Tibial nerve (tissue), 4 donors: Measurements from ENCODE around the gene SLC43A2. TPM values are rescaled to one million over a fixed set of nuclear protein-coding genes. Genes with fewer than 3 reads are reported as not detected.
"Not testable (repeated sequence)": the region's sequence is repeated elsewhere in the genome, so short reads cannot be mapped to it uniquely, and the experiment has no call there.

ENCODE experiments used
- DNase-seq, 2 donors: peaks; one replicate each; pipeline ENCODE4 v3.0.0-alpha.2; 2019; ENCODE audit warnings: low spot score in 2 of 2
- H3K27ac ChIP-seq, 4 donors: fragments of 200-600 bp; sonication (generic) in 3 of 4; one replicate each; pipeline ENCODE4 v1.5.1; 2017 to 2019; ENCODE audit warnings: mild to moderate bottlenecking in 1 of 4
- H3K27me3 ChIP-seq, 2 donors: fragments of 200-600 bp; sonication (generic) in 1 of 2; one replicate each; pipeline versions ENCODE4 v1.5.1 to v1.6.0; 2017 to 2019
- H3K36me3 ChIP-seq, 3 donors: fragments of 200-600 bp; sonication (generic); one replicate each; pipeline ENCODE4 v1.5.1; 2018 to 2019
- H3K4me1 ChIP-seq, 4 donors: fragments of 200-600 bp; sonication (generic) in 3 of 4; one replicate each; pipeline ENCODE4 v1.5.1; 2017 to 2019
- H3K4me3 ChIP-seq, 4 donors: fragments of 200-600 bp; sonication (generic) in 3 of 4; one replicate each; pipeline ENCODE4 v1.5.1; 2017 to 2019; ENCODE audit warnings: mild to moderate bottlenecking in 1 of 4, moderate library complexity in 1 of 4
- H3K9me3 ChIP-seq, 4 donors: fragments of 200-600 bp; sonication (generic) in 3 of 4; one replicate each; pipeline ENCODE4 v1.5.1; 2017 to 2019
- EP300 ChIP-seq, 2 donors: sonication (generic); formaldehyde crosslinking; IDR thresholded peaks; one replicate each; pipeline ENCODE4 v1.6.1; 2017; ENCODE audit warnings: antibody characterized with exemption in 2 of 2, mild to moderate bottlenecking in 1 of 2
- POLR2A ChIP-seq, 2 donors: fragments of 450-650 bp; IDR thresholded peaks; one replicate each; pipeline ENCODE4 v1.6.1; 2017; ENCODE audit warnings: antibody characterized with exemption in 2 of 2, mild to moderate bottlenecking in 2 of 2, moderate library complexity in 2 of 2
- WGBS, 2 donors: methylation state at CpG; one replicate each; pipeline ENCODE4 v1.1.5; 2018; 5-methylcytosine and 5-hydroxymethylcytosine counted together
- total RNA-seq, 4 donors: library from RNA; depleted of rRNA; stranded (reverse); fragments of >200 nt; gene quantifications; one replicate each; pipeline ENCODE4 v1.1.0, GENCODE V29; 2016
- TF ChIP-seq, protein P1 (sequence below), 5 experiments: fragments of 200-600 bp in 3 of 5; fragments of 450-650 bp in 2 of 5; sonication (generic) in 3 of 5; IDR thresholded peaks; one replicate each; pipeline ENCODE4 v1.5.1; 2016 to 2019; ENCODE audit warnings: antibody characterized with exemption in 5 of 5, mild to moderate bottlenecking in 3 of 5, moderate library complexity in 2 of 5

The SLC43A2 gene
- total RNA-seq, 4 donors from 2014 or later: 10.3 to 26.1 (median 14.1) TPM

DNA sequence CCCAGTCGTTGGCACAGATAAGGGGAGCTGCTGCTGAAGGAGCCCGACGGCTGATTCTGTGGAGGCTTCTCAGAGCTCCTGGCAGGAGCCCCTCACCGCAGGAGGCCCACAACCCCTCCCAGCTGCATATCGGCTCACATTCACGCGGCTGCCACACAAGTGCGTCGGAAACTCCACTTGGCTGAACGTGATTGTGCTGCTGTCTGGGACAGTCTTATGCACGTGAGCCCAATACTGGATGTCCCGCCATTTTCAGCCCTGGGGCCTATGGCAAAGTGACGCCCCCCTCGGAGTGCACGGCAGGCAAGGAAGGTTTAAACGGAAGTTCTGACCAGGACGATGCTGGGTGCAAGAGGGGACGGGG lies 57.3 kb downstream of the SLC43A2 start:
- no peak for TF ChIP-seq EP300 (IDR thresholded peaks at IDR 0.05)
- no peak overlapping the region for H3K4me3 ChIP-seq
- DNase-seq: no peak
- H3K36me3 ChIP-seq: no peaks in the 10 kb centered on the region
- no peaks in the 10 kb centered on the region for H3K27me3 ChIP-seq
- 77 to 82% methylated on average over 18 of the region's 18 CpGs for WGBS, 2 donors
- H3K27ac ChIP-seq: no peak overlapping the region
- peaks cover 0 to 36% (median 14%) of the 10 kb centered on the region in 4 donors for H3K4me1 ChIP-seq
- H3K9me3 ChIP-seq: no peaks in the 10 kb centered on the region

DNA sequence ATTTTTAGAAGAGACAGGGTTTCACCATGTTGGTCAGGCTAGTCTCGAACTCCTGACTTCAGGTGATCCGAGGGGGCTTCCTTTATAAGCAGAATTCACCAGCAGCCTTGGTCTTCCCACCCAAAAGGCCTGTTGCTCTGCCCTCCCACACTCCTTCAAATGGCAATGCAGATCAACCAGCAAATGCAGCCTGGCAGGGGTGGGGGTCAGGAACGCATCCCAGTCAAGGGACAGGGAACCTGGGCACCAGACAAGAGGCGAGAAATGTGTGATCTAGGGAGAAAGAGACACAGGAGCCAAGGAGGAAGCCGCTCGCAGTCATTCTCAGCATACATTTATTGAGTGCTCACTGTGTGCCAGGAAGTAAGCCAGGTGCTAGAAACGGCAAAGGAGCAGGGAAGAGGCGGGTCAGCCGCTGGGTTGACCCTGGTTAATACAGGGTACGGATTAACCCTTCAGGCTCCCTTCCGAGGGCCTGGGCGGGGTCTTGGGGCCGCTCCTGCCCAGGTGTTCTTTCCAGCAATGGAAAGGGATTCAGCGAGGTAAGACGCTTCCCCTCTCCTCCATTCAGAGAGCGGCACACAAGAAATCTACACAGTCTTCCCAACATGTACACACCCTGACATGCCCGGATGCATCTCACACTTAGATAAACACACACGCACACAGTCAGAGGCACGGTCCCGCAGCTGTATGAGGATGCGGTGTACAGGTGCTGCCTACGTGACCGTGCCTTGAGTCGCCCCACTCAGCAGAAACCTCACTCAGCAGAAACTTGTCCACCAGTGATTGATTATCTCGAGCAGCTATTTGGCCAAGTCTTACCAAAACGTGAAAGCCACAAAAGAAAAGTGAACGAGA lies 59.5 kb downstream of the SLC43A2 start:
- H3K9me3 ChIP-seq: no peaks in the 10 kb centered on the region
- no peak overlapping the region for H3K27ac ChIP-seq
- WGBS, 2 donors: 62 to 64% methylated on average over 27 of the region's 27 CpGs
- no peaks in the 10 kb centered on the region for H3K27me3 ChIP-seq
- TF ChIP-seq POLR2A (IDR thresholded peaks at IDR 0.05) (no peak), EP300 (IDR thresholded peaks at IDR 0.05) (no peak)
- TF ChIP-seq, protein P1, sequence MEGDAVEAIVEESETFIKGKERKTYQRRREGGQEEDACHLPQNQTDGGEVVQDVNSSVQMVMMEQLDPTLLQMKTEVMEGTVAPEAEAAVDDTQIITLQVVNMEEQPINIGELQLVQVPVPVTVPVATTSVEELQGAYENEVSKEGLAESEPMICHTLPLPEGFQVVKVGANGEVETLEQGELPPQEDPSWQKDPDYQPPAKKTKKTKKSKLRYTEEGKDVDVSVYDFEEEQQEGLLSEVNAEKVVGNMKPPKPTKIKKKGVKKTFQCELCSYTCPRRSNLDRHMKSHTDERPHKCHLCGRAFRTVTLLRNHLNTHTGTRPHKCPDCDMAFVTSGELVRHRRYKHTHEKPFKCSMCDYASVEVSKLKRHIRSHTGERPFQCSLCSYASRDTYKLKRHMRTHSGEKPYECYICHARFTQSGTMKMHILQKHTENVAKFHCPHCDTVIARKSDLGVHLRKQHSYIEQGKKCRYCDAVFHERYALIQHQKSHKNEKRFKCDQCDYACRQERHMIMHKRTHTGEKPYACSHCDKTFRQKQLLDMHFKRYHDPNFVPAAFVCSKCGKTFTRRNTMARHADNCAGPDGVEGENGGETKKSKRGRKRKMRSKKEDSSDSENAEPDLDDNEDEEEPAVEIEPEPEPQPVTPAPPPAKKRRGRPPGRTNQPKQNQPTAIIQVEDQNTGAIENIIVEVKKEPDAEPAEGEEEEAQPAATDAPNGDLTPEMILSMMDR (IDR thresholded peaks at IDR 0.05): no peak
- peaks cover 0 to 15% (median 4%) of the 10 kb centered on the region in 4 donors for H3K4me1 ChIP-seq
- DNase-seq: no peak
- H3K36me3 ChIP-seq: no peaks in the 10 kb centered on the region
- H3K4me3 ChIP-seq: no peak overlapping the region

DNA sequence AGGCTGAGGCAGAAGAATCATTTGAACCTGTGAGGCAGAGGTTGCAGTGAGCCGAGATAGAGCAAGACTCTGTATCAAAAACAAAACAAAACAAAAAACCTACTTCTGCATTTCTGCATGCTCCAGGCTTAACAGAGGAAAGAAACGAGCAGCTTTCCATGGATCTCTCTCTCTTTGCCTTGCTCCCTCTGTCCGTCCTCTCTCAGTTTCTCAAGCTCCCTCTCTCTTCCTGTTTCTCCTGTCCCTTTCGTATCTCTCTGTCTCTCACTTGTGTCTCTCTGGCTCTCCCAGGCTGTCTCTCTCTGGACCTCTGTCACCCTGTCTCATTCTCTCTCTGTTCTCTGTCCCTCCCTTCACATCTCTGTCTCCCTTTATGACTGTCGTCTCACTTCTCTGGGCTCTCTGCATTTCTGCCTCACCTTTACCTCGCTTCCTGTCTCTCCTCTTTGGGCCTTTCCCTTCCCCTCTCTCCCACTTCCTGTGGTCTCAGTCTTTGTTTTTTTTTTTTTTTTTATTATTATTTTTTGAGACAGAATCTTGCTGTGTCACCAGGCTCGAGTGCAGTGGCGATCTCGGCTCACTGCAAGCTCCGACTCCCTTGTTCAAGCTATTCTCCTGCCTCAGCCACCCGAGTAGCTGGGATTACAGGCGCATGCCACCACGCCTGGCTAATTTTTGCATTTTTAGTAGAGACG lies 62.0 kb downstream of the SLC43A2 start:
- H3K4me1 ChIP-seq: peaks cover 0 to 9% (median 3%) of the 10 kb centered on the region in 4 donors
- no peaks in the 10 kb centered on the region for H3K36me3 ChIP-seq
- no peak overlapping the region for H3K4me3 ChIP-seq
- no peak for DNase-seq
- H3K9me3 ChIP-seq: no peaks in the 10 kb centered on the region
- WGBS, 2 donors: 57 to 60% methylated on average over 14 of the region's 14 CpGs
- H3K27me3 ChIP-seq: no peaks in the 10 kb centered on the region
- TF ChIP-seq EP300 (IDR thresholded peaks at IDR 0.05) (no peak), POLR2A (IDR thresholded peaks at IDR 0.05) (no peak)
- TF ChIP-seq, protein P1 (IDR thresholded peaks at IDR 0.05): no peak
- no peak overlapping the region for H3K27ac ChIP-seq

DNA sequence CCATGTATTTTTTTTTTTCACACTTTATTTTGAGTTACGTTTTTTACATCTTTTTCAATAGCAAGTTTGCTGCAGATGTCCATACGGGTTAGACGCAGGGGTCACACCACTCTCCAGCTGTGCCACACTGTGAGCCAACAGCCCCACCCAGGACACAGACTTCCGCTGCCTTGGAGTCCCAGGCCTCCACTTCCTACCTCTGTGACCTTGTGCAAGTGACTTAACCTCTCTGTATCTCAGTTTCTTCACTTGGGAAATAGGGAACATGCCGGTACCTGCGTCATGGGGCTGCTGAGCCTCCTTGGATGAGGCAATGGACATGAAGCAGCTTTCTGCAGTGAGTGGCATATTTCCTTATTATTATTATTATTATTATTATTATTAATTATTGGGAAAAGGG lies 62.8 kb downstream of the SLC43A2 start:
- Histone ChIP-seq H3K4me3 (no peak overlapping the region), H3K9me3 (no peaks in the 10 kb centered on the region), H3K27me3 (no peaks in the 10 kb centered on the region), H3K4me1 (peaks cover 0 to 17% (median 10%) of the 10 kb centered on the region in 4 donors), H3K36me3 (no peaks in the 10 kb centered on the region), H3K27ac (no peak overlapping the region)
- TF ChIP-seq EP300 (IDR thresholded peaks at IDR 0.05): no peak
- no peak for TF ChIP-seq POLR2A (IDR thresholded peaks at IDR 0.05)
- TF ChIP-seq, protein P1 (IDR thresholded peaks at IDR 0.05): no peak
- DNase-seq: no peak
- WGBS, 2 donors: 46 to 56% methylated on average over 6 of the region's 6 CpGs

DNA sequence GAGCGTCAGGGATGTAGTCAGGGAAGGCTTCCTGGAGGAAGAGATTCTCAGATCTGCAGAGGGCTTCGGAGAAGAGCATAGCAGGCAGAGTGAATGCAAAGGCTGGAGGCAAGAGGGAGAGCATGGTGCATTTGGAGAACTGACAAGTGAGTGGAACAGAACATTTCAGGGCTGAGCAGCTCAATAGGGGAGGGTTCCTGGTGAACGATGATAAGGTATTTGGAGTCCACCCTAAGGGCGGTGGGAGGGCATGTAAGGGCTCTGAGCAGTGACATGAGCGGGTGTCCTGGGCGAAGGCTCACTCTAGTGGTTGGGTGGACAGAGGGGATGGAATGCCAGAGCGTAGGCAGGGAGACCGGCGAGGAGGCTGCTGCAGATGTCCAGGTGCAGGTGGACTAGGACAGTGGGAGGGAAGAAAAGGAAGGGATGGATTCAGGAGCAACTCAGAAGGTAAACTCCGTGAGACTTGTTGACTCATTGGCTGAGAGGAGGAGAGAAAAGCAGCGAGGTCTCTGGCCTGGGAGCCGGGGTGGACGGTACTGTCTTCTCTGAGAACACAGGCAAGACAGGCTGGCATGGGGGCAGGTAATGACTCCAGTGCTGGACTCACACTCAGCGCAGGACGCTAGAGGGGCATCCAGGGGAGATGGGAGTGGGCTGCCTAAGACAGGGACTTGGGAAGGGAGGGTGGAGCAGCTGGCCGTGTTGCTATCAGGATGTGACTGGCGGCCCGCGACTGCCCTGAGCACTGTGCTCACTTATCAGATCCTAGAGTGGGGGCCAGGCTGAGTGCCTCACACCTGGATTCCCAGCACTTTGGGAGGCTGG lies 64.6 kb downstream of the SLC43A2 start:
- H3K4me1 ChIP-seq: peaks cover 0 to 35% (median 29%) of the 10 kb centered on the region in 4 donors
- H3K27ac ChIP-seq: no peak overlapping the region
- 73 to 74% methylated on average over 19 of the region's 19 CpGs for WGBS, 2 donors
- H3K27me3 ChIP-seq: no peaks in the 10 kb centered on the region
- TF ChIP-seq, protein P1 (IDR thresholded peaks at IDR 0.05): no peak
- TF ChIP-seq EP300 (IDR thresholded peaks at IDR 0.05) (no peak), POLR2A (IDR thresholded peaks at IDR 0.05) (no peak)
- no peak overlapping the region for H3K4me3 ChIP-seq
- H3K36me3 ChIP-seq: no peaks in the 10 kb centered on the region
- H3K9me3 ChIP-seq: no peaks in the 10 kb centered on the region
- no peak for DNase-seq

DNA sequence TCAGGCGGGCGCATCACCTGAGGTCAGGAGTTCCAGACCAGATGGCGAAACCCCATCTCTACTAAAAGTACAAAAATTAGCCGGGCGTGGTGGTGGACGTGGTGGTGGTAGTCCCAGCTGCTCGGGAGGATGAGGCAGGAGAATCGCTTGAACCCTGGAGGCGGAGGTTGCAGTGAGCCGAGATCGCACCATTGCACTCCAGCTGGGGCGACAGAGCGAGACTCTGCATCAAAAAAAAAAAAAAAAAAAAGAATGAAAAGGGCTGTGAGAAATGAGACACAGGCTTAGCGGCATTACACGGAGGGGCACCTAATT lies 65.2 kb downstream of the SLC43A2 start:
- not testable (repeated sequence) for H3K9me3 ChIP-seq, DNase-seq, H3K36me3 ChIP-seq, H3K27ac ChIP-seq, H3K27me3 ChIP-seq
- 79 to 82% methylated on average over 15 of the region's 15 CpGs for WGBS, 2 donors
- Histone ChIP-seq H3K4me3 (peak overlapping the region in 1 of 4 donors; percentile 90), H3K4me1 (peaks cover 0 to 41% (median 33%) of the 10 kb centered on the region in 4 donors)
